Measurements from ENCODE around the gene SLC9A3. TPM values are rescaled to one million over a fixed set of nuclear protein-coding genes. Genes with fewer than 3 reads are reported as not detected.
"Not testable (repeated sequence)": the region's sequence is repeated elsewhere in the genome, so short reads cannot be mapped to it uniquely, and the experiment has no call there.

The SLC9A3 gene
- polyA plus RNA-seq, 3 donors = 0.45 to 3.1 (median 1.5) TPM

DNA sequence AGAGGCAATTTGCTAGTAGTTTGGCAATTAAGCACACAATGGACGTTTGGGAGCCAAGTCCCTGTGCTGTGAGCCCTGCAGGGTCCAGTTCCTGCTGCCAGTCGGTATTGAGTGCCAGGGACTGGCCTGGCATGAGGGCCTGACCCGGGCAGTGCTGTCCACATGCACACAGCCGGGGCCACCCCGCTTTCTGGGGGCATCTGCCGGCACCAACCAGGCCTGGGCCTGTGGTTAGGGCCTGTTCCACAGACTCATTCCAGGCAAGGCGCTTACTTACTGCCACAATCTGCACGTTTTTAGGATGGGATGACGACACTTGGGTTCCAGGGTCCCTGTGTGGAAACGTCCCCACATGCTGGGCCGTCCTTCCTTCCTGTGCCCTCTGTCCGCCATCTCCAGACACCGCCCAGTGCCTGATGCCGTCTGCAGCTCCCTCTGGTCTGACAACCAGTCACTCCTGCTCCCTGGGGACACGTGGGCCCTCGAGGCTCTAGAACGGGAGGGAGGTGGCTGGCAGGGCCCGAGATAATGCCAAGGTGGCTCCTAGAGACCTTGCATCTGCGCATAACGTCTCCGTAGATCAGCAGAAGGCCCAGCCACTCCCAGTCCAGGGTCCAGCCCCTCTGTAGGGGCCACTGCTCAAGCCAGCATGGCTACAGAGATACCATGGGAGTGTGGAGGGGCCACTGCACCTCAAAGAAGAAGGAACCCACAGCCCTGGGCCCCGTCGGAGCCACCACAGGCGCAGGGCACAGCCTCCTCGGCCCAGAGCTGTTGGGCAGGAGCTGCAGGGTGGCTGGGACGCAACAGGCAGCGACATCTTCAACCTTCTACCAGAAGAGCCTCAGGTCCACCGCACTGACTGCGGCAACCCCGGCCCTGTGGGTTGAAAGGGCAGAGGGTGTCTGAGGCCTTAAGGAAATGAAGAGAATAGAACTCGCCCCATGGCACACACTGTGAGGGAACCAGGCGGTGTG lies 24.7 kb downstream of the SLC9A3 start:
- 84 to 89% (median 88%) methylated on average over 32 of the region's 32 CpGs for WGBS, 3 donors
- H3K27ac ChIP-seq (ENCODE audit: low read depth, low read length) = no peak overlapping the region

GRCh38 chr5:497871-498509 lies 26.3 kb downstream of the SLC9A3 start:
- 75 to 77% (median 76%) methylated on average over 40 of the region's 40 CpGs for WGBS, 3 donors

GRCh38 chr5:497090-497700 lies 27.1 kb downstream of the SLC9A3 start:
- WGBS, 3 donors = 40 to 78% (median 69%) methylated on average over 21 to 22 of the region's 22 CpGs

More at GRCh38 chr5:497871-498509, 26.3 kb downstream of the SLC9A3 start:
- H3K27ac ChIP-seq (ENCODE audit: low read depth, low read length) = no peak overlapping the region

GRCh38 chr5:496028-496427 lies 28.2 kb downstream of the SLC9A3 start:
- H3K27ac ChIP-seq (ENCODE audit: low read depth, low read length) = no peak overlapping the region
- WGBS, 3 donors = 36 to 66% (median 53%) methylated on average over 19 of the region's 19 CpGs

More at GRCh38 chr5:497090-497700, 27.1 kb downstream of the SLC9A3 start:
- H3K27ac ChIP-seq (ENCODE audit: low read depth, low read length) = no peak overlapping the region

GRCh38 chr5:494667-495255 lies 29.5 kb downstream of the SLC9A3 start:
- H3K27ac ChIP-seq (ENCODE audit: low read depth, low read length) = no peak overlapping the region
- WGBS, 3 donors = 89 to 90% (median 89%) methylated on average over 37 to 38 of the region's 38 CpGs

- no peak overlapping the region for H3K27ac ChIP-seq (ENCODE audit: low read depth, low read length)
- WGBS, 3 donors = 32 to 64% (median 59%) methylated on average over 13 of the region's 13 CpGs
These were observed 30.5 kb downstream of the SLC9A3 start for GRCh38 chr5:493758-494157.

- no peak overlapping the region for H3K27ac ChIP-seq (ENCODE audit: low read depth, low read length)
- 35 to 56% (median 54%) methylated on average over 26 of the region's 26 CpGs for WGBS, 3 donors
These were observed 31.0 kb downstream of the SLC9A3 start for GRCh38 chr5:493119-493701.

DNA sequence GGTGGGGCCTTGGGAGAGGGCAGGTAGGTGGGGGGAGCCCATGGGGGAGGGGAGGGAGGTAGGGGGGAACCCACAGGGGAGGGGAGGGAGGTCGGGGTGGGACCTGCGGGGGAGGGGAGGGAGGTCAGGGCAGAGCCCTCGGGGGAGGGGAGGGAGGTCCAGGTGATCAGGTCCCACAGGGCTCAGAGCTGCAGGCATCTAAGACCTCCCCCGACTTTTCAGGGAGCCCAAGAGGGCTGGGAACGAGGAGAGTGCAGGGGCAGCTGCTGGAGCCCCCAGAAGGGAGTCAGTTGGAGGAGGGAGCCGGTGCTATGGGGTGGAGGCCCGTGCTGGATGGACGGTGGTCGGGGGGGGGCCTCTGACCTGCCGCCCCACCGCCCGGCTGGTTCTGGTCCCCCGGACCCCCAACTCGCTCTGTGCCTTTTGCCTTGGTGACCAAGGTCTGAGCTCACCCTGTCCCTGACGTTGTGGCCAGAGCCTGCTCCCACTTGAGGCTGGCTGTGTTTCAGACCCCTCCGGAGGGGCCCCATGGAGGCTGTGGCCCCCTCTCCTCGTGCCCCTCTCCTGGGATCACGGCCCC lies 31.8 kb downstream of the SLC9A3 start:
- WGBS, 3 donors = 44 to 58% (median 57%) methylated on average over 11 to 16 of the region's 18 CpGs
- no peak overlapping the region for H3K27ac ChIP-seq (ENCODE audit: low read depth, low read length)

DNA sequence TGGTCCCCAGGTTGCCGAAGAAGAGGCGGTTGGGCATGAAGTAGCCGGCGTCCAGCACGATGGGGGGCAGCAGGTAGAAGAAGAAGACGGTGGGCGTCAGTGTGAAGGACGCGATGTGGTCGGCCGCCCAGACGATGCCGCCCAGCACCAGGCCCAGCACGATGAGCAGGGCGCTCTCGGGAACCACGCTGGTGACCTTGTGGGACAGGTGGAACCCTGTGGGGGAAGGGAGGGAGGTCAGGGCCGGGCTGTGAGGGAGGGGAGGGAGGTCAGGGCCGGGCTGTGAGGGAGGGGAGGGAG lies 32.4 kb downstream of the SLC9A3 start:
- 71 to 94% (median 89%) methylated on average over 17 to 19 of the region's 19 CpGs for WGBS, 3 donors
- H3K27ac ChIP-seq (ENCODE audit: low read depth, low read length) = no peak overlapping the region

DNA sequence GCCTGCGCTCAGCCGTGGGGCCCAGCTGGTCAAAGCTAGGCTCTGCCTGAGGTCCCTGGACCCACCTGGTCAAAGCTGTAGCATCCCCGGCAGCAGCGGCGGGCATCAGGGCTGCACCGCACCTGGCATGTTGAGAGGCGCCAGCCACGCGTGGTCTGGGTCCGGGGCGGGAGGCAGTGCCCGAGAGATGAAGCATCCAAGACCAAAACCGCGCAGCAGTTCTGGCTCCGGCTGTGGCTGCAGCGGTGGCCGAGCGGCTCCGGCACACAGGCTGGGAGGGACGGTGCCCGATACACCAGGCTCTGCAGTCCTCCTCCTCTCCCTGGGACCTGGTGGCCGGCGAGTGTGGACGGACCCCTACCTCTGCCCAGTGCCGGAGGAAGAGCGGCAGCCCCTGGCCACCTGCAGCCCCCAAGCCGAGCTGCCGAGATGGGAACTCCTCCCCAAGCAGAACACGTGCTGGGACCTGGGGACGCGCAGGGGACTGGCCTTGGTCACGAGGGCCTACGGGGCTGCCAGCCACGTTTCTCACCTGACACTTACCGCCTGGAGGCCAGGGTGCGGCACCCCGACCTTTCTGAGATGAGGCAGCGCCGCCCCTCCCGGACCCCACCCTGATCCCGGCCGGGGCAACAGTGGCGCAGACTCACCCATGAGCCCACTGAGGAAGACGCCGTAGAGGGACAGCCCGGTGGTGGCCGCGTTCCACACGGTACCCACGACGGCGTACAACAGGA lies 33.0 kb downstream of the SLC9A3 start:
- 84 to 91% (median 90%) methylated on average over 49 to 52 of the region's 52 CpGs for WGBS, 3 donors

DNA sequence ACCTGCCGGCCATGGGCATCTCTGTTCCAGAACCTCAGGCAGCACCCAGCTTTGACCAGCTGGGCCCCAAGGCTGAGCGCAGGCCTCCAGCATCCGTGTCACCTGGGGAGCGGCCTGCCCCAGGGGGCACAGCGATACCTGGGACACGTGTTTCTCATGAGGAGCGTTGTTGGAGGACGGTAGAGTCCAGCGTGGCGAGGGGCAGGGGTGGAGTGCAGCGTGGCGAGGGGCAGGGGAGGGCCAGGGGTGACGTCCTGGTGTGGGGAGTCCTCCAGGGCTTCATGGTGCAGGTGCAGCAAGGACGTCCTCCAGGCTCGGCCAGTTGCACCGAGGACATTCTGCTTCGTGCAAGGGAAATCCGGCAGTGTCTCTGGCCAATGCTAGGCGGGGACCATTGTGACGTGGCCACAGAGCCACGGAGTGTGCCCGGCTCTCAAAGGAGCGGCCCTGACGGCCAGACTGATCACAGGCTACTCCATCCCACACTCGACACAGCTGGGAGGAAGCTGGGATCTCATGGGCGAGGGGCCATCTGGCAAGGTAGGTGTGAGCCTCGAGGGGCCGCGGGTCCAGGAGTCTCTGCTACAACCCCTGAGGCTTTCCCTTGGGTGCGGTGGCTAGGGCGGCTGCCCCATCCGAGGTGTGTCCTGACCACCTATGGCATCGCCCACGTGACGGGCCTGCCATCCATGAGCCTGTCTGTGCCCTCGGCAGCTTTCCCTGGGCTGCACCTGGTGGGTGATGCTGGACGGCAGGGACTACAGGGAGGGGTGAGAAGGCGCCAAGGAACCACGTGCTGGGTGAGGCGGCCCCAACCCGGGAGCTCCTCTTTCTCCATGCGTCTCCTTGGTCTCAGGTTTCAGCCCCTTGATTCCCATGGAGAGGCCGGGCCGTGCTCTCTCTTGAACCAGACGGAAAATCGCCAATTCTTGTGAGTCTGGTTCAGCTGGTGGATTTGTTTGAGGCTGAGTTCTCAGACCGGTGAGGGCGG lies 33.8 kb downstream of the SLC9A3 start:
- H3K27ac ChIP-seq (ENCODE audit: low read depth, low read length) = no peak overlapping the region
- WGBS, 3 donors = 72 to 86% (median 83%) methylated on average over 47 to 48 of the region's 48 CpGs

More for the DNA sequence above, 33.0 kb downstream of the SLC9A3 start:
- no peak overlapping the region for H3K27ac ChIP-seq (ENCODE audit: low read depth, low read length)

GRCh38 chr5:489689-490080 lies 34.6 kb downstream of the SLC9A3 start:
- H3K27ac ChIP-seq (ENCODE audit: low read depth, low read length) = no peak overlapping the region
- WGBS, 3 donors = 45 to 68% (median 61%) methylated on average over 21 of the region's 21 CpGs

GRCh38 chr5:488744-489688 lies 35.2 kb downstream of the SLC9A3 start:
- WGBS, 3 donors = 55 to 63% (median 60%) methylated on average over 38 to 40 of the region's 40 CpGs
- H3K27ac ChIP-seq (ENCODE audit: low read depth, low read length) = no peak overlapping the region

- no peak overlapping the region for H3K27ac ChIP-seq (ENCODE audit: low read depth, low read length)
- 84 to 91% (median 90%) methylated on average over 29 to 33 of the region's 33 CpGs for WGBS, 3 donors
These were observed 36.0 kb downstream of the SLC9A3 start for GRCh38 chr5:488241-488640.

GRCh38 chr5:486597-486996 lies 37.7 kb downstream of the SLC9A3 start:
- H3K27ac ChIP-seq (ENCODE audit: low read depth, low read length) = not testable (repeated sequence)
- WGBS, 3 donors = 90 to 95% (median 92%) methylated on average over 15 to 18 of the region's 22 CpGs

All from adipose tissue (tissue), 3 donors.